HG03457 (cell line): Measurements from ENCODE around the gene ESX1.
"Not testable (repeated sequence)": the region's sequence is repeated elsewhere in the genome, so short reads cannot be mapped to it uniquely, and the experiment has no call there.

Experiments
- ATAC-seq: cut with Tn5 transposase; IDR thresholded peaks from one replicate; pipeline ENCODE4 v1.9.1; 2021; ENCODE audit warnings: moderate number of reproducible peaks; ENCODE audit not compliant: unreplicated experiment

Gene ESX1

DNA sequence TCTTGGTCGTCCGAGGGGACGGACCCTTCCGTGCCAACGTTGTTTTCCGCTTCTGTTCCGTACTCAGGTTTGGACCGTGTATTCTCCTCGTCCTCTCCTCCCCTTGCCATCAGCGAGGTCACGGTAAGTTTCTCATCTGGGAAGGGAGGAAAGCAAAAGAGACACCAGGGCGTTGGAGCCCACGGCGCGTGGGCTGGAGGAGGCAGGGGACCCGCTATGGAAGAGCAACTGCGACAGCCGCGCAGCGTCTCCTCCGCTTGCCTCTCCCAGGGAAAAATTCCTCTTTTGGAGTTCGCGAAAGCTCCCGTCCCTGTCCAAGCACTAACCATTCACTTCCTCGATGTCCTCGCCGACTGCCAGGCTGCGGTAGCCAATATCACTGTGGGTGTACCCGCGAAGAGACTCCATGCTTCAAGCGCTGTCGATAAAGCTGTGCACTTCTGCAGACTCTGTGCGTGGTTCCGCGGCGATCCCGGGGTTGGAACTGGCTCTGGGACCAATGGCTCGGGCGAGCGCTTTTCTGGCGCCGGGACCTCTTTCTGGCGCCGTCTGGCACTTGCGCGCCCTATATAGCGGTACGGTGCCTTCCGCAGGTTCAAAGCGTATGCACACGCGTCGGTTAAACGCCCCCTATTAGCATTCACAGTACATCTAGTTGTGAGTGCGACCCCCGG lies at the start of gene ESX1:
Gene ESX1 (minus strand): TSS at position 492 of the 674 bp plus-strand sequence. CDS start 84 bp downstream, at position 408.
- no peak for ATAC-seq

GRCh38 chrX:104295636-104296035 lies 40.9 kb upstream of the ESX1 start:
- no peak for ATAC-seq

GRCh38 chrX:104288961-104289360 lies 34.2 kb upstream of the ESX1 start:
- no peak for ATAC-seq

- ATAC-seq, result no peak
Measured at GRCh38 chrX:104288269-104288668, 33.5 kb upstream of the ESX1 start.

DNA sequence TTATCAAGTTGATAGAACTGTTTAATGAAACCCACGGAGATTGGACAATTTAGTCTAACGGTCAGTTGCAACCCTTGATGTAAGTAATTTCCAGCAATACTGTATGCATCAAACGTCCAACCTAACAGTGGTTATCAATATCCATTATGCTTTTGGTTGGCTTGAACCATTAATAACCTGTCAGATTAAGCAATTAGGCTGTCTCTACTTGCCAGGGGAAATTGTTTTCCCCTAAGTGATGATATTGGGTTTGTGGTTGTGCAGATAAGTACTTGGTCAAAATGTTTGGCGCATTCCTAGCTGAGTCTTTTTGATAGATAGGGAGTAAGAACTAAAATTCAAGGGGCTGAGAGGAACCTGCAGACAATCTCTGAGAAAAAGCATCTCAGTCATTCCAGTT lies 30.5 kb upstream of the ESX1 start:
- no peak for ATAC-seq

DNA sequence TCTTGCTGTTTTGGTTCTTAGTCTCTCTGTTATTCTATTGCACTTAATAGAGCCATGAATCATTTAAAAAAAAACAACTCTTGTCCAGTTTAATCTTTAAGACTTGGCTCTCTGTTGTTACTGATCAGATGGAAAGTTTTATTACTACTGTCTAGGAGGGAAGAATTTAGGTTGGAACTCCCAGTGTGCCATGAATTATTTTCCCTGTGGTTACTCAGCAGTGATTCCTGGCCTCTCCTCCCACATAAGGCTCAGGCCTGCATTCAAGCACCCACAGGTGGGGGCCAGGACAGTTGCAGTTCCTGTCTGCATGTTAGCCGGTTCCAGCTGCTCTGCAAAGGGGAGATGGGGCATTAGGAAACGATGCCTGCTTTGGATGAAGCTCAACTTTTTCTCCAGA lies 29.8 kb upstream of the ESX1 start:
- ATAC-seq, result no peak

DNA sequence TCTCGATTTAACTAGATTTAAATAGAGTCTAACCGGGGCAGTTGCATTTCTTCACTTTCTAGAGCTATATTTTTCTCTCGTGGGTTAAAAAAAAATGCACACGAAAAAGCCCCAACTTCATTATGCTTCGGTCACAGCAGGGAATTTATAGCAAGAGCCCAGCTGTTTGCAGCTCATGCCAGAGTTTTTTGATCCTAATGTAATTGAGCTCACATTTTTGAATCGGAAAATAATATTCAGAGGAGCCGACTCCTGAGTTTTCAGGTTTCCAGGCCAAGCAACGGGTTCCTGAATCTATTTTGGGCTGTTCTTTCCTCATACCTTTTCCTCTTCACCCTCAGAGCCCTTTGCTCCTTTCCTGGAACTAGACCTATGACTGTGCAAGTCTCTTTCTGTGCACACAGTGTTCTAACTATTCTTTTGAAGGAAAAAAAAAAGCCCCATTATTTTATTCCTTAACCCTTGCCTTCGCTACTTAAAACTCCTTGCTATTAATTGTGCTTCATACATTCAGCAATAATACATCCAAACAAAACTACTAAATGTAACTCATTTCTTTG lies 27.5 kb upstream of the ESX1 start:
- ATAC-seq, result no peak

GRCh38 chrX:104281564-104281963 lies 26.8 kb upstream of the ESX1 start:
- no peak for ATAC-seq

- no peak for ATAC-seq
Measured at GRCh38 chrX:104280609-104281008, 25.9 kb upstream of the ESX1 start.

GRCh38 chrX:104270916-104271512 lies 16.3 kb upstream of the ESX1 start:
- no peak for ATAC-seq

- ATAC-seq, result no peak
Measured at GRCh38 chrX:104270212-104270611, 15.5 kb upstream of the ESX1 start.

GRCh38 chrX:104255465-104255864 lies 732 bp upstream of the ESX1 start:
- no peak for ATAC-seq

DNA sequence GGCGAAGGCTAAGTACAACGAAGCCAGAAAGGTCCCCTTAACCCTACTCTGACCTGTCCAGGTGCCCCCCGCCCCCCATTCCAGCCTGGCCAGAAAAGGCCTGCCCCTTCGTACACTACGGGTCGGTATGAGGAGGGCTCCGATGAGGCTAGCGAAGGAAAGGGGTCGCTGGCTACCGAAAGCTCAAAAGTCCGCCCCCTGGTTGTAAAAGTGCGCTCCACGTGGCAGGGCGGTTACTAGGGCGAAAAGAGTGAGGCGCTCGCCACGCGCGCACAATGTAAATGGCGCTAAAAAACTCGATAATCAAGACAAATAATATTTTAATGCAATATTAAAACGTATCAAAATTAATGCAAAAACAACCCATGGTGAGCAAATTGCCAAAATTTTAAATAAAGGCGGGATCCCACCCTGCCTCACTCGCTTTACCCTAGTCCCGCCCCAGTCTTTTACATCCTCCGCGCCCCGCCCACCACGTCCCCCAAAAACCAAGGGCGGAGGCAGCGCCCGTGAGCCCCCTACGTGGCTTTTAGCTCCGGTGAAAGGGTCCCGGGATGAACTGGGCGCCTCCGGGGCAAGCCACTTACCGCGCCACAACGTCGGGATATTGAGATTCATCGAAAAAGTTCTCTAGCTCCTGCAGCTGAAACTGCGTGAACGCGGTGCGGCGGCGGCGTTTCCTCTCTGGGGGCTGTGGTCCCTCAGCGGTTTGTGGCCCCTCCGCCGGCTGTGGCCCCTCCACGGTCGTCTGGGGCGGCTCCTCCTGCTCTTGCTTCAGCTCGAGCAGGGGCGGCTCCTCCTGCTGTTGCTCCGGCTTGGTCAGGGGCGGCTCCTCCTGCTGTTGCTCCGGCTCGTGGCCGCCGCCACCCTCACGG lies 929 bp downstream of the ESX1 start:
- ATAC-seq, result no peak

- no peak for ATAC-seq
Measured at GRCh38 chrX:104250470-104250869, 4.3 kb downstream of the ESX1 start.

- not testable (repeated sequence) for ATAC-seq
Measured at GRCh38 chrX:104230060-104230459, 24.7 kb downstream of the ESX1 start.

GRCh38 chrX:104211187-104211586 lies 43.5 kb downstream of the ESX1 start:
- no peak for ATAC-seq

DNA sequence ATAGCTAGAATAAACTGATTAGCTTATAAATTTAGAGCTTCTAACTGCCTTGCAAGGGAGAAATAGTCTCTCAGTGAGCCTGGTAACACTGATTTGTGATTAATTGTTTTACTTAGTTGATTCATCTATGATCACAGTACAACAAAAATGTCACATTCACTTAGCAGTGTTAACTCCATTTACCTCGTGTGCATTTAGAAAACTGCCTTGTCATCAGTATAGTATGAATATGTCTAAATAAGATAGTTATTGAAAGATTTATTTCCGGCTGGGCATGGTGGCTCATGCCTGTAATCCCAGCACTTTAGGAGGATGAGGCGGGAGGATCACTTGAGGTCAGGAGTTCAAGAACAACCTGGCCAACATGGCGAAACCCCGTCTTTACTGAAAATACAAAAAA lies 49.2 kb downstream of the ESX1 start:
- no peak for ATAC-seq
